GM12874 (cell line): ENCODE data around the gene CCDC141.

Source experiments
- TF ChIP-seq, protein P1 (sequence below): IDR thresholded peaks from 2 replicates; pipeline ENCODE4 v1.5.1; 2011; ENCODE audit warnings: low read depth, mild to moderate bottlenecking, control low read depth, low read length, moderate library complexity; ENCODE audit not compliant: insufficient read depth

CCDC141 gene

DNA sequence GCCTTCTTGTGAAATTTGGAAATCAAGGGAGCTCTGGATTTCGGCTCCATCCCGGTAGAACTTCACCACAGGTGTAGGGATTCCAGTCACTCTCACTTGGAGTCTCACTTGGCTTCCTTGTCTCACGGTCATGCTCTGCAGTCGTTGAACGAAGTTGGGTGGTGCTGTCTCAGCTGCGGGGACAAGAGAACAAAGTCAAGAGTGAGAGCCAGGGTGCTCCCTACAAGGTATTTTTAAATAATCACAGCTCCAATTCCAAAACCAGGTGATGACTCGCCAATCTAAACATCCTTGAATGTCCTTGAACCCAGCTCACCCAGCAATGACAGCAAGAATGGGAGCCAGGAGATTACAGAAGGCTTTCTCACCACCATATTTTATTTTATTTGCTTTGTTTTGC, 249.4 kb downstream of the CCDC141 start:
- TF ChIP-seq, protein P1, sequence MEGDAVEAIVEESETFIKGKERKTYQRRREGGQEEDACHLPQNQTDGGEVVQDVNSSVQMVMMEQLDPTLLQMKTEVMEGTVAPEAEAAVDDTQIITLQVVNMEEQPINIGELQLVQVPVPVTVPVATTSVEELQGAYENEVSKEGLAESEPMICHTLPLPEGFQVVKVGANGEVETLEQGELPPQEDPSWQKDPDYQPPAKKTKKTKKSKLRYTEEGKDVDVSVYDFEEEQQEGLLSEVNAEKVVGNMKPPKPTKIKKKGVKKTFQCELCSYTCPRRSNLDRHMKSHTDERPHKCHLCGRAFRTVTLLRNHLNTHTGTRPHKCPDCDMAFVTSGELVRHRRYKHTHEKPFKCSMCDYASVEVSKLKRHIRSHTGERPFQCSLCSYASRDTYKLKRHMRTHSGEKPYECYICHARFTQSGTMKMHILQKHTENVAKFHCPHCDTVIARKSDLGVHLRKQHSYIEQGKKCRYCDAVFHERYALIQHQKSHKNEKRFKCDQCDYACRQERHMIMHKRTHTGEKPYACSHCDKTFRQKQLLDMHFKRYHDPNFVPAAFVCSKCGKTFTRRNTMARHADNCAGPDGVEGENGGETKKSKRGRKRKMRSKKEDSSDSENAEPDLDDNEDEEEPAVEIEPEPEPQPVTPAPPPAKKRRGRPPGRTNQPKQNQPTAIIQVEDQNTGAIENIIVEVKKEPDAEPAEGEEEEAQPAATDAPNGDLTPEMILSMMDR, result no peak

- TF ChIP-seq, protein P1, result no peak
Measured at GRCh38 chr2:178799305-178799704, 250.6 kb downstream of the CCDC141 start.

GRCh38 chr2:178796079-178796677, 253.8 kb downstream of the CCDC141 start:
- TF ChIP-seq, protein P1, result no peak

DNA sequence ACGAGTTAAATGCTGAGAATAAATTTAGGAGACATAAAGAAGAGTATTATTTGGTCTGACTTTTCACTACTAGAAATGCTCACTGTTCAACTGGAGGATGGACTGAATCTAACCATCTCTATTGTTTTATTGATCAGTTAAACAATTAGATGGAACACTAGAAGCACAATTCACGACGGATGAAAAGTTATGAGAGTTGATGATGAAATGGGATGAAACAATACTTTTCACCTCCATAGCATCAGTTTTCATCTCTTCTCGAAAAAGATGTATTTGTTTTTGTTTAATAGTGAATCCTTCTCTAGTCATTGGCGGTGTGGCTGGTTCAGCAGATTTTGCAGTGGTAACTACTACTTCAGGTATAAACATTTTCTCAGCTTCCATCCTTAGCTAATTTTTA, 262.0 kb downstream of the CCDC141 start:
- TF ChIP-seq, protein P1, result no peak

GRCh38 chr2:178787155-178787554, 262.8 kb downstream of the CCDC141 start:
- TF ChIP-seq, protein P1, result no peak

DNA sequence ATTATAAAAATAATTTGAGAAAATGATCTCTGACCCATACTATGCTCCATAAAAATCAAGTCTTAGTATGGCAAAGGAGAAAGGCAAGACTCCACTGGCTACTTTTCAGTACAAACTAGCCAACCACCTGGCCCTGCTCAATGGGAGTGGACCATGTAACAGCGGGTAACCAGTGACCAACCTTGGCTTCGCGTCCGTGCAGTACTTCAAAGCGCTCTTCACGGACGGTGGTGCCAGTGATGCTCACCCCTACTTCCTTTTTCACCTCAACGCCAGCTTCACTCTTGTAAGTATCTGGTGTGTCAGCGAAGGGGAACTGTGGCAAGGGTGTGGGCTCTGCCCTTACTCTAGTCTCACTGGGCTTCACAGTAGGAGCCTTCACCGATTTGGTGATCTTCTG, 266.0 kb downstream of the CCDC141 start:
- TF ChIP-seq, protein P1, result no peak

- TF ChIP-seq, protein P1, result no peak
Measured at GRCh38 chr2:178782236-178782635, 267.7 kb downstream of the CCDC141 start.
